Measurements from ENCODE around the gene SMOC1.

GRCh38 chr14:70059545-70059944 is 180.3 kb downstream of the SMOC1 start:
- TF ChIP-seq CTCF (IDR thresholded peaks at IDR 0.05) (no peak), ZFX (IDR thresholded peaks at IDR 0.05; ENCODE audit: borderline replicate concordance) (no peak)
